ENCODE measurements around the gene RAVER1. TPM values are rescaled to one million over a fixed set of nuclear protein-coding genes. Genes with fewer than 3 reads are reported as not detected.

The RAVER1 gene
- total RNA-seq, 1 experiment from 2014 or later, result 55.1 TPM

DNA sequence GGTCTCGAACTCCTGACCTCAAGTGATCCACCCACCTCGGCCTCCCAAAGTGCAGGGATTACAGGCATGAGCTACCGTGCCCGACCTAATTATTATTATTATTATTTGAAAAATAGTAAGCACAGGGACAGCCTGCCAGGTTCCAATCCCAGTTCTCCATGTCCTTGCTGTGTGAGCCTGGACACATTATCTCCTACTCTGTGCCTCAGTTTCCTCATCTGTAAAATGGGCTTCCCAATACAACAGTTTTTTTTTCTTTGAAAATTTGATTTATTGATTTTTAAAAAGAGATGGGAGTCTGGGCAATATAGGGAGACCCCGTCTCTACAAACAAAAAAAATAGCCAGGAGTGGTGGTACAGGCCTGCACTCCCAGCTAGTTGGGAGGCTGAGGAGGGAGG, 27.0 kb downstream of the RAVER1 start:
- ChIA-PET POLR2A (interaction anchor here (0.6 kb wide), 1 partner anchor 113 kb away, joined by 3 read pairs; no protein-coding TSS in a partner anchor), CTCF (no interaction called here)
- no peaks in the 10 kb centered on the region for H3K9me3 ChIP-seq
- Mint-ChIP-seq H3K4me1 (ENCODE audit: low read depth, unreplicated experiment) (no peaks in the 10 kb centered on the region), H3K4me3 (ENCODE audit: unreplicated experiment) (no peak overlapping the region), H3K36me3 (ENCODE audit: insufficient read depth, unreplicated experiment) (no peaks in the 10 kb centered on the region), H3K27me3 (ENCODE audit: insufficient read depth, unreplicated experiment) (no peaks in the 10 kb centered on the region), H3K9me3 (ENCODE audit: unreplicated experiment) (no peaks in the 10 kb centered on the region), H3K27ac (ENCODE audit: unreplicated experiment) (no peak overlapping the region)
- DNase-seq, result no peak
- TF ChIP-seq, protein P1, sequence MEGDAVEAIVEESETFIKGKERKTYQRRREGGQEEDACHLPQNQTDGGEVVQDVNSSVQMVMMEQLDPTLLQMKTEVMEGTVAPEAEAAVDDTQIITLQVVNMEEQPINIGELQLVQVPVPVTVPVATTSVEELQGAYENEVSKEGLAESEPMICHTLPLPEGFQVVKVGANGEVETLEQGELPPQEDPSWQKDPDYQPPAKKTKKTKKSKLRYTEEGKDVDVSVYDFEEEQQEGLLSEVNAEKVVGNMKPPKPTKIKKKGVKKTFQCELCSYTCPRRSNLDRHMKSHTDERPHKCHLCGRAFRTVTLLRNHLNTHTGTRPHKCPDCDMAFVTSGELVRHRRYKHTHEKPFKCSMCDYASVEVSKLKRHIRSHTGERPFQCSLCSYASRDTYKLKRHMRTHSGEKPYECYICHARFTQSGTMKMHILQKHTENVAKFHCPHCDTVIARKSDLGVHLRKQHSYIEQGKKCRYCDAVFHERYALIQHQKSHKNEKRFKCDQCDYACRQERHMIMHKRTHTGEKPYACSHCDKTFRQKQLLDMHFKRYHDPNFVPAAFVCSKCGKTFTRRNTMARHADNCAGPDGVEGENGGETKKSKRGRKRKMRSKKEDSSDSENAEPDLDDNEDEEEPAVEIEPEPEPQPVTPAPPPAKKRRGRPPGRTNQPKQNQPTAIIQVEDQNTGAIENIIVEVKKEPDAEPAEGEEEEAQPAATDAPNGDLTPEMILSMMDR (IDR thresholded peaks at IDR 0.05; ENCODE audit: insufficient read depth in 1 of 2, low read depth in 1 of 2, low read length in 1 of 2, severe bottlenecking in 1 of 2, unreplicated experiment in 1 of 2), result no peak
- H3K36me3 ChIP-seq (ENCODE audit: control insufficient read depth, insufficient read depth, low read length), result no peaks in the 10 kb centered on the region
- intact Hi-C loops (cut with micrococcal nuclease; ENCODE audit: unreplicated experiment), result no loop called here
- H3K27me3 ChIP-seq (replicated peaks; ENCODE audit: control insufficient read depth, insufficient read depth, low read length), result no peaks in the 10 kb centered on the region
- no TSS peak for BruUV-seq (replicated peaks)
- no peaks in the 10 kb centered on the region for H3K4me1 ChIP-seq
- no peak overlapping the region for H3K4me3 ChIP-seq (ENCODE audit: low read depth, low read length)

DNA sequence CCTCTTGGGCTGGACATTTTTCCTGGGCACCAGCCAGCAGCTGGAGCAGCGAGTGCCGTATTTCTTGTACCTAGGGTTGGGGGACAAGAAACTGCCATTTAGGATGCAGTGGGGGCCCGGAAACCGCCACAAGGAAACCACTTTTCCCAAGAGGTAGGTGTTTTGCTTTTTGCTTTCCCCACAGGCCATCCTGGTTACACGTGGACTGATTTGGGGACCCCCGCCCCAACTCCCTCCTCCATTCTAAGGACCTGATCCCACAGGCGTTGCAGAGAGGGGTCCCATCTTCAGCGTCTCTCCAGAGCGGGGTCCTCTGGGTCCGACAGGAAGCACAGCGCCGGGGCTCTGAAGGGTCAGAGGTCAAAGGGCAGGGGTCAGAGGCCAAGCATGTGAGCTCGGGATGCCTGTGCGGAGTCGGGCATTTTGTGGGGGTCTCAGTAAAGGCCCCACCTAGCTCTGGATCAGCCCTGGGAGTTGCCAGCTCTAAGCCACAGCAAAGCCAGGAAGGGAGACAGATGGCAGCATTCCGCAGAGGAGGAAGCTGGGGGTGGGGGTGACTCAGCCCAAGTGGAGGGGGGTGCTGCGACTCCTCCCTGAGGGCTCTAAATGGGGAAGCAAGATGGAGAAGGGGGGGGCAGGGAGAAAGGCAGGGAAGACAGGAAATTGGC, 28.1 kb downstream of the RAVER1 start:
- H3K4me1 ChIP-seq, result no peaks in the 10 kb centered on the region
- no peak overlapping the region for H3K27ac Mint-ChIP-seq (ENCODE audit: unreplicated experiment)
- H3K9me3 ChIP-seq, result no peaks in the 10 kb centered on the region
- TF ChIP-seq, protein P1 (IDR thresholded peaks at IDR 0.05; ENCODE audit: insufficient read depth in 1 of 2, low read depth in 1 of 2, low read length in 1 of 2, severe bottlenecking in 1 of 2, unreplicated experiment in 1 of 2), result no peak
- H3K36me3 Mint-ChIP-seq (ENCODE audit: insufficient read depth, unreplicated experiment), result no peaks in the 10 kb centered on the region
- ChIA-PET CTCF (interaction anchor here (0.9 kb wide), 1 partner anchor 47 kb away, joined by 6 read pairs; no protein-coding TSS in a partner anchor), POLR2A (interaction anchor here (1.2 kb wide), 1 partner anchor 16 kb away, joined by 5 read pairs; no protein-coding TSS in a partner anchor)
- no peak overlapping the region for H3K4me3 Mint-ChIP-seq (ENCODE audit: unreplicated experiment)
- DNase-seq, result no peak
- no peaks in the 10 kb centered on the region for H3K27me3 ChIP-seq (replicated peaks; ENCODE audit: control insufficient read depth, insufficient read depth, low read length)
- no peaks in the 10 kb centered on the region for H3K27me3 Mint-ChIP-seq (ENCODE audit: insufficient read depth, unreplicated experiment)
- no peaks in the 10 kb centered on the region for H3K4me1 Mint-ChIP-seq (ENCODE audit: low read depth, unreplicated experiment)
- BruUV-seq (replicated peaks), result no TSS peak
- H3K9me3 Mint-ChIP-seq (ENCODE audit: unreplicated experiment), result no peaks in the 10 kb centered on the region
- intact Hi-C loops (cut with micrococcal nuclease; ENCODE audit: unreplicated experiment), result no loop called here
- no peaks in the 10 kb centered on the region for H3K36me3 ChIP-seq (ENCODE audit: control insufficient read depth, insufficient read depth, low read length)
- H3K4me3 ChIP-seq (ENCODE audit: low read depth, low read length), result no peak overlapping the region

DNA sequence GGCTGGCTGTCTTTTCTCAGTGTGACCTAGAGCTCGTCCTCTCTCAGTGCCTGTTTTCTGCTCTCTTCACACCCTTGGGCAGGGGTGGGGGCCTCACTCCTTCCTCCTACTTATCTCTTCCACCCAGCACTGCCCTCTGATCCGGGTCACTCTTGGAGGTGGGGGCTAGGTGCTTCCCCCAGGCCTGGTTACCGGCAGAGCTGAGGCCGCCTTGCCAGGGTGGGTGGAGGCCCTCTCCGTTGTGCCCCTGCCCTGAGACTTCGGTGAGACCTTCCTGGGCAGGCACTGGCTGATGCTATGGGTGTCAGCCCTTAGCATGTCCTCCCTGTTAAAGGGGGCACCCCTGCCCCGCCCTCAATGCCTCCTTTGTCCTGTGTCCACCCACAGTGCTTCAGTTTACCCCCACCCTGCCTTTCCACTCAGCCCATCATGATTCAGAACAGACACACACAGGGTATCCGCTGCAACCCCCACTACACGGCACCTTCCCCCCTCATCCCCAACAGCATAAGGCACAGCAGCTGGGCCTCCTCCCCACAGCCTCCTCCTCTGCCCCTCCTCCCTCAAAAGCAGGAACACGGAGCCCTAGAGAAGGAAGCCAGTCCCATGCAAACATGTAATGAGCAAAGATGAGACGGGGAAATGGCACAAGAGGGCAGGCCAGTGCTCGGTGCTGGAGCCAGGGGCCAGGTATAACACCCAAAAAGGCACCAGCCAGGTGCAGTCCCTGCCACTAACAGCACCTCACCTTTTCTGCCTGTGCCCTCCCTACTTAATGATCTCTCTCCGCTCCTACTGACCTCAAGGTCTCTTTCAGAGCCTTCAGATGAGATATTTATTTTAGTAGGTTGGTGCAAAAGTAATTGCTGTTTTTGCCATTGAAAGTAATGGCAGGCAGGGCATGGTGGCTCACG, 33.5 kb downstream of the RAVER1 start:
- H3K9me3 ChIP-seq, result no peaks in the 10 kb centered on the region
- intact Hi-C loops (cut with micrococcal nuclease; ENCODE audit: unreplicated experiment), result no loop called here
- TF ChIP-seq, protein P1 (IDR thresholded peaks at IDR 0.05; ENCODE audit: insufficient read depth in 1 of 2, low read depth in 1 of 2, low read length in 1 of 2, severe bottlenecking in 1 of 2, unreplicated experiment in 1 of 2), result no peak
- H3K4me3 ChIP-seq (ENCODE audit: low read depth, low read length), result no peak overlapping the region
- Mint-ChIP-seq H3K36me3 (ENCODE audit: insufficient read depth, unreplicated experiment) (no peaks in the 10 kb centered on the region), H3K4me3 (ENCODE audit: unreplicated experiment) (no peak overlapping the region), H3K27me3 (ENCODE audit: insufficient read depth, unreplicated experiment) (no peaks in the 10 kb centered on the region), H3K4me1 (ENCODE audit: low read depth, unreplicated experiment) (peaks cover 4% of the 10 kb centered on the region), H3K9me3 (ENCODE audit: unreplicated experiment) (no peaks in the 10 kb centered on the region), H3K27ac (ENCODE audit: unreplicated experiment) (no peak overlapping the region)
- no peaks in the 10 kb centered on the region; the same call in 1 of the 2 replicates for H3K4me1 ChIP-seq
- no TSS peak for BruUV-seq (replicated peaks)
- no peaks in the 10 kb centered on the region for H3K27me3 ChIP-seq (replicated peaks; ENCODE audit: control insufficient read depth, insufficient read depth, low read length)
- ChIA-PET CTCF (interaction anchor here (0.6 kb wide), 2 partner anchors 23 to 85 kb away, joined by 3 to 4 read pairs; no protein-coding TSS in a partner anchor), POLR2A (no interaction called here)
- DNase-seq, result no peak
- no peaks in the 10 kb centered on the region for H3K36me3 ChIP-seq (ENCODE audit: control insufficient read depth, insufficient read depth, low read length)

Measured in Caco-2 (cell line).